Endometrium (tissue), 2 donors: ENCODE measurements around the gene PSPN.
"Not testable (repeated sequence)": the region's sequence is repeated elsewhere in the genome, so short reads cannot be mapped to it uniquely, and the experiment has no call there.

Experiments used
- FAIRE-seq: peaks from 2 replicates; lab custom pipeline; 2012; peaks lifted over from hg19 to GRCh38; lab: Jason Lieb, UNC
- donor health status: control.
- donor health status: control.

Gene PSPN

DNA sequence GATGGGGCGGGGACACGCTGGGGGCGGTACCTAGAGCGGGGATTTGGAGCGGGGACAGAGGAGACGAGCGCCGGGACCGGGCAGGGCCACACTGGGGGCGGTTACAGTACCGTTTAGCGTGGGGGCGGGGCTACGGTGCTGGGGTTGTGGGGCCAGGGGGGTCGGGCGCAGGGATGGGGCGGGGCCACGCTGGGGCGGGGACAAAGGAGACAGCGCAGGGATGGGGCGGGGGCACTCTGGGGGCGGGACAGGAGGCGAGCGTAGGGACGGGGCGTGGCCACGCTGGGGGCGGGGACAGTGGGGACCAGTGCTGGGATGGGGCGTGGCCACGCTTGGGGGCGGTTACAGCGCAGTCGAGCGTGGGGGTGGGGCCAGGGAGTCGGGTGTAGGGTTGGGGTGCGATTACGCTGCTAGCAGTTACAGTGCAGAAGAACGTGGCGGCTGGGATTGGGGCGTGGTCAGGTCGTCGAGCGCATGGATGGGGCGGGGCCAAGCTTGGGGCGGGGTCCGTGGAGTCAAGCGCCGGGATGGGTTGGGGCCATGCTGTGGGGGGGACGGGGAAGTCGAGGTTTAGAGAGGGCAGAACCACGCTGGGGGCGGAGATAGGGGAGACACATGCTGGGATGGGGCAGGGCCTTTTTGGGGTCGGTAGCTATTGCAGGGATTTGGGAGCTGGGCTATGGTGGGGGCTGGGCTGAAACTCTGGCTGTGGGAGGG is 2.5 kb downstream of the PSPN start:
- no peak for FAIRE-seq

- FAIRE-seq = peak; percentile 100
Measured at GRCh38 chr19:6372594-6373095, 3.1 kb downstream of the PSPN start, which contains the start of gene ALKBH7. ALKBH7 (plus strand) TSS chr19:6372794; CDS start chr19:6372821, 27 bp downstream.

DNA sequence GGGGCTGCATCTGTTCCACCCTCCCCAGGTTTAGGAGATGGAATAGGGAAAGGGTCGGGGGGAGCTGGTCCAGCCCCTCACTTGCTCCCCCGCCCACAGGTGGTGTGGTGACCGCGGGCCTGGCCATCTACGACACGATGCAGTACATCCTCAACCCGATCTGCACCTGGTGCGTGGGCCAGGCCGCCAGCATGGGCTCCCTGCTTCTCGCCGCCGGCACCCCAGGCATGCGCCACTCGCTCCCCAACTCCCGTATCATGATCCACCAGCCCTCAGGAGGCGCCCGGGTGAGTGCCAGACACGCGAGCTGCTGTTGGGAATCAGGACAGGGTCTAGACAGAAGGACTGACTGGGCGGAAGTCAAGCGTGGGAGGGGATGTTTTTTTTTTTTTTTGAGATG is 11.4 kb downstream of the PSPN start:
- FAIRE-seq = no peak

GRCh38 chr19:6362351-6362801 is 13.4 kb downstream of the PSPN start:
- FAIRE-seq = no peak

DNA sequence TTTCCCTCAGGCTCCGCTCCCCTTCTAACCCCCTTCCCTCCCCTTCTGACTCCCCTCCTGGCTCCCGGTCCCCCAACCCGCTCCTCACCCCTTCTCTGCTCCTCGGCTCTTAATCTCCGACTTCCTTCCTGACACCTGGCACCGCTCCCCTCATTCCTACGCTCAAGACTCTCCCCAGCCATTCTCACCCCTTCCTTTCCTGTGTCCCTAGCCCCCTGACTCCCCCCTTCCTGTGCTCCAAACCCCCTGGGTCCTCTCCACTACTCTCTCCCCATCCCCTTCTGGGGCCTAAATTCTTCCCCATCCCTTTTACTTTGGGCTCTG is 13.7 kb downstream of the PSPN start:
- no peak for FAIRE-seq

DNA sequence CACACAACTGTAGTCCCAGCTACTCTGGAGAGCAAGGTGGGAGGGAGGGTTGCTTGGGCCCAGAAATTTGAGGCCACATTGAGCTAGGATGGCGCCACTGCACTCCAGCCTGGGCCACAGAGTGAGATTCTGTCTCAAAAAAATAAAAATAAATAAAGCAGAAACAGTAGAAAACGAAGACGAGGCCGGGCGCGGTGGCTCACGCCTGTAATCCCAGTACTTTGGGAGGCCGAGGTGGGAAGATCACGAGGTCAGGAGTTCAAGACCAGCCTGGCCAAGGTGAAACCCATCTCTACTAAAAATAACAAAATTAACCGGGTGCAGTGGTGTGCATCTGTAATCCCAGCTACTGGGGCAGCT is 14.9 kb downstream of the PSPN start:
- FAIRE-seq = not testable (repeated sequence)

DNA sequence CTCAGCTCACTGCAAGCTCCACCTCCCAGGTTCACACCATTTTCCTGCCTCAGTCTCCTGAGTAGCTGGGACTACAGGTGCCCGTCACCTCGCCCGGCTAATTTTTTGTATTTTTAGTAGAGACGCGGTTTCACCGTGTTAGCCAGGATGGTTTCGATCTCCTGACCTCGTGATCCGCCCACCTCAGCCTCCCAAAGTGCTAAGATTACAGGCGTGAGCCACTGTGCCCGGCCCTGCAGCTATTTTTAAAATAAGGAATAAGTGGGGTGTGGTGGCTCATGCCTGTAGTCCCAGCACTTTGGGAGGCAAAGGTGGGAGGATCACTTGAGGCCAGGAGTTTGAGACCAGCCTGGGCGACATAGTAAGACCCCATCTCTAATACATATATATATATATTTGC is 15.3 kb downstream of the PSPN start:
- not testable (repeated sequence) for FAIRE-seq

GRCh38 chr19:6359568-6360341 is 16.0 kb downstream of the PSPN start:
- no peak for FAIRE-seq

DNA sequence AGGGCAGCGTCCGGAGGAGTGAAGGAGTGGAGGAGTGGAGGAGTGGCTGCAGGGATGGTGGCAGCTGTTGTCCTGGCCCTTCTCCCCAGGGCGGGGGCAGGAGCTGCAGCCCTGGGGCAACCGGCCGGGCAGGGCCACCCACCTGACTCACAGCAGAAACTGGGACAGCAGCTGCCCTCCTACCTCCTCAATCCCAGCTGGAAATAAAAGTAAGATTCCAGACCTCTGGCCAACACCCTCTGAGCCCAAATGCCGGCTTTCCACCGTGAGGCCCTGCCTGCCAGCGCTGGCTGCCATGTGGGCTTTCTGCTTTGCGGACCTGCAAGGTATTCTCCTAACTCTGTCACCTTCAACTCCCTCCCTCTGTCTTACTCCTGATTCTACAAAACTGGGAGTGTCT is 17.7 kb downstream of the PSPN start:
- no peak for FAIRE-seq

DNA sequence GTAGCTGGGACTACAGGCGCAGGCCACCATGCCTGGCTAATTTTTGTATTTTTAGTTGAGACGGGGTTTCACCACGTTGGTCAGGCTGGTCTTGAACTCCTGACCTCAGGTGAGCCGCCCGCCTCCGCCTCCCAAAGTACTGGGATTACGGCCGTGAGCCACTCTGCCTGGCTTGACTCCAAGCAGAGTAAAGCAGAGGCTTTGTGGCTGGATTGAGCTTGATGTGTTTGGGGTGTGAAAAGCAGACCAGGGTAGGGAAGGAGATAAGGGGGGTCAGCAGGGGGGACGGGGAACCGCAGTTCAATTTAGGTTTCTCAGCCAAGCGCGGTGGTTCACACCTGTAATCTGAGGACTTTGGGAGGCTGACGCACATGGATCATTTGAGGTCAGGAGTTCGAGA is 18.6 kb downstream of the PSPN start:
- no peak for FAIRE-seq

DNA sequence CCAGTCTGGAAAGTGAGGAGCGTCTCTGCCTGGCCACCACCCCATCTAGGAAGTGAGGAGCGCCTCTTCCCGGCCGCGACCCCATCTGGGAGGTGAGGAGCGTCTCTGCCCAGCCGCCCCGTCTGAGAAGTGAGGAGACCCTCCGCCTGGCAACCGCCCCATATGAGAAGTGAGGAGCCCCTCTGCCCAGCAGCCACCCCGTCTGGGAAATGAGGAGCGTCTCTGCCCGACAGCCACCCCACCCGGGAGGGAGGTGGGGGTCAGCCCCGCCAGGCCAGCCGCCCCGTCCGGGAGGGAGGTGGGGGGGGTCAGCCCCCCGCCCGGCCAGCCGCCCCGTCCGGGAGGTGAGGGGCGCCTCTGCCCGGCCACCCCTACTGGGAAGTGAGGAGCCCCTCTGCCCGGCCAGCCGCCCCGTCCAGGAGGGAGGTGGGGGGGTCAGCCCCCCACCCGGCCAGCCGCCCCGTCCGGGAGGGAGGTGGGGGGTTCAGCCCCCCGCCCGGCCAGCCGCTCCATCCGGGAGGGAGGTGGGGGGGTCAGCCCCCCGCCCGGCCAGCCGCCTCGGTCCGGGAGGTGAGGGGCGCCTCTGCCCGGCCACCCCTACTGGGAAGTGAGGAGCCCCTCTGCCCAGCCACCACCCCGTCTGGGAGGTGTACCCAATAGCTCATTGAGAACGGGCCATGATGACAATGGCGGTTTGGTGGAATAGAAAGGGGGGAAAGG is 20.3 kb downstream of the PSPN start:
- not testable (repeated sequence) for FAIRE-seq

GRCh38 chr19:6354098-6354674 is 21.5 kb downstream of the PSPN start:
- no peak for FAIRE-seq

DNA sequence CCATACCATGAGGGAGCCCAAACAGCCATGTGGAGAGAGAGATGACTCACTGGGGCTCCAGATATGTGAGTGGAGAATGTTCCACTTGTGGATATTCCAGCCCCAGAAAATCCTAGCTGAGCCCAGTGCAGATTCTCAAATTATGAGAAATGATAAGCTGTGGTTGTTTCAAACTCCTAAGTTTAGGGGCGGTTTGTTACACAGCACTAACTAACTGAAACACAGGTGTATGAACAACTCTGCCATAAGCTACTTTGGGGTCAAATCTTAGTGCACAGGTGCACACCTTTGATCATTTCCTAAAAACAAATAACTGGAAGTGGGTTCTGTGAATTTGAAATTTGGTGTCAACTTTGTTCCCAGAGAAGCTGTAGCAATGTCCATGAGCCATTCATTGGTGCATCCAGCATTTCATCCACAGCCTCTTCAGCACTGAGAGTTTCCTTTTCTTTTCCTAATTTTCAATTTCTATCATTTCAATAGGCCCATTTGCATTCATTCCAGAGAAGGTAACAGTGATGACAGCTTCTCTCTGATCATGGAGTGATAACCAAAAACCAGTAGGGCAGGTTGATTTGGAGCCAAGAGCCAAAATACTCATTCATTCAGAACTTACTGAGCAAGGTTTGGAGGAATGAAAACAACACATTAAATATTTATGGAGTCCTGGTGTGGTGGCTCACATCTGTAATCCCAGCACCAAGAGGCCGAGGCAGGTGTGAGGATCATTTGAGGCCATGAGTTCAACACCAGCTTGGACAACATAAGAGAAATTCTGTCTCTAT is 23.2 kb downstream of the PSPN start:
- no peak for FAIRE-seq

- FAIRE-seq = no peak
Measured at GRCh38 chr19:6350688-6351087, 25.0 kb downstream of the PSPN start.

DNA sequence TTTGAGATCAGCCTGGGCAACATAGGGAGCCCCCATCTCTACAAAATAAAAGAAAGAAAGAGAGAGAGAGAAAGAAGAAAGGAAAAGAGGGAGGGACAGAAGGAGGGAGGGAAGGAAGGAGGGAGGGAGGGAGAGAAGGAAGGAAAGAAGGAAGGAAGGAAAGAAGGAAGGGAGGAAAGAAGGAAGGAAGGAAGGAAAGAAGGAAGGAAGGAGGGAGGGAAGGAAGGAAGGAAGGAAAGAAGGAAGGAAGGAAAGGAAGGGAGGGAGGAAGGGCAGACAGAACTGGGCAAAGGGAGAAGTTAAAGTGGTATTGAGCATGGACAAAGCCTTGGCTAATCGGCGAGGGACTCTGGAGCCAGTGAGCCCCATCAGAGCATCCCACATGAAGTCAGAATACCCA is 26.5 kb downstream of the PSPN start:
- FAIRE-seq = not testable (repeated sequence)

- no peak for FAIRE-seq
Measured at GRCh38 chr19:6343462-6343861, 32.3 kb downstream of the PSPN start.

DNA sequence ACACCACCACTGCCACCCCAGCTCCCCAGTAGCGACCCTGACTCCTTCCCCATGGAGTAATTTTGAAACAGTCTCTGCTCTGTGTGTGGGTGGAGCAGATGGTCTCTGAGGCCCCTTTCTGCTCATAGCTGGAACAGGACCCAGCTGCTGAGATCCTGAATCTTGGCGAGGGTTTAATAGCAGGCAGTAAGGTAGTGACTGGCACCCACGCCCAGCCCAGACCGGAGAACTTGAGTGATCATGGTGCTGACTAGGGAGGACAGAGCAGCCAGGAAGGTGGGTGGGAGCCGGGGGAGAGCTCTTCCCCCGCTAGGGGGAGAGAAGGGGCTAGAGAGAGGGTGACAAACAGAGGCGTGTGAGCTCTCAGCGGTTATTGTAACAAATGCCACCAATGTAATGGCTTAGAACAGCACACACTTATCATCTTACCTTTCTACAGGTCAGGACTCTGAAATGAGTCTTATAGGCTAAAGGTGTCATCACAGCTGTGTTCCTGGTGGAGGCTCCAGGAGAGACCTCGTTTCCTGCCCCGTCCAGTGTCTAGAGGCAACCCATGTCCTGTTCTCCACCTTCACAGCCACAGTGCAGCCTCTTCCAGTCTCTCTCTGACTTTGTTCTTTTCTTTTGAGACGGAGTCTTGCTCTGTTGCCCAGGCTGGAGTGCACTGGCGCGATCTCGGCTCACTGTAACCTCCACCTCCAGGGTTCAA is 35.1 kb downstream of the PSPN start:
- no peak for FAIRE-seq

DNA sequence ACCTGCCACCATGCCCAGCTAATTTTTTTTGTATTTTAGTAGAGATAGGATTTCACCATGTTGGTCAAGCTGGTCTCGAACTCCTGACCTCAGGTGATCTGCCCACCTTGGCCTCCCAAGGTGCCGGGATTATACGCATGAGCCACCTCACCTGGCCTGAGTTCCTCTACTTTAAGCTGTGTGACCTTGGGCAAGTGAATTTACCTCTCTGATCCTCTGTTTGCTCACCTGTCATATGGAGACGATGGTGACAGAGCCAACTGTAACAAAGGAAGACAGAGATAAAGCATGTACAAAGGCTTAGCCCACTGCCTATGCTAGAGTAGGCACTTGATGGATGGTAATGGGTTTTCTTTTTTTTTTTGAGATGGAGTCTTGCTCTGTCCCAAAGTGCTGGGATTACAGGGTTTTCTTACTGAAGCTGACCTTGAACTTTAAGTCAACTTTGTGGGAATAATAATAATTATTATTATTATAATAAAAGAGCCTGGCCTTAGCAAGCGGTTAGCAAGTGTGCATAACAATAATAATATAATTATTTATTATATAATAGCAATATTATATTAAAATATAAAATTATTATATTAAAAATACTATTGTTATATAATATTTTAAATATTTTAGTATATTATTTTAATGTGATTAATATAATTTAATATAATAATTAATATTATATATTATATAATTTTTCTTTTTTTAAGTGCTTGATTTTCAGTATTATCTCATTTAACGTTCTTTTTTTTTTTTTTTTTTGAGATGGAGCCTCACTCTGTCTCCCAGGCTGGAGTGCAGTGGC is 41.0 kb downstream of the PSPN start:
- FAIRE-seq = peak; percentile 31

GRCh38 chr19:6333439-6333838 is 42.3 kb downstream of the PSPN start, which contains the start of gene ACER1:
ACER1 (minus strand) TSS chr19:6333612; CDS start chr19:6333551, 61 bp downstream.
- FAIRE-seq = no peak

GRCh38 chr19:6326815-6327214 is 48.9 kb downstream of the PSPN start:
- no peak for FAIRE-seq
